H1 (cell line): ENCODE results near the gene SLC38A8.

ENCODE experiments used
- CBX8 ChIP-seq: fragments of 300-800, 300-1000 bp; sonication (generic); IDR thresholded peaks from 2 replicates; pipeline ENCODE4 v1.7.1; 2016; ENCODE audit warnings: low read depth, low read length, borderline replicate concordance
- CEBPB ChIP-seq: IDR thresholded peaks from 2 replicates; pipeline ENCODE4 v1.6.1; 2012; ENCODE audit warnings: low read depth, low read length
- CHD2 ChIP-seq: IDR thresholded peaks from 2 replicates; pipeline ENCODE4 v1.6.1; 2012; ENCODE audit warnings: low read length, improper control_type of control experiment
- CTCF ChIP-seq, 3 experiments: IDR thresholded peaks; 1 replicate in 2 of 3; 2 replicates in 1 of 3; pipeline versions ENCODE4 v1.5.1 to v1.6.1; 2011; ENCODE audit warnings: low read length in 3 of 3, mild to moderate bottlenecking in 3 of 3, inconsistent platforms in 2 of 3, low read depth in 1 of 3, moderate library complexity in 1 of 3; ENCODE audit not compliant: insufficient read depth in 1 of 3; ENCODE audit errors: control extremely low read depth in 1 of 3
- EP300 ChIP-seq, 2 experiments: IDR thresholded peaks; 1 replicate in 1 of 2; 2 replicates in 1 of 2; pipeline ENCODE4 v1.6.1; 2011 to 2012; ENCODE audit warnings: low read depth in 2 of 2, low read length in 2 of 2, mild to moderate bottlenecking in 2 of 2, borderline replicate concordance in 1 of 2, inconsistent platforms in 1 of 2, moderate library complexity in 1 of 2
- EZH2 ChIP-seq: fragments of 200-600 bp; sonication (generic); IDR thresholded peaks from 2 replicates; pipeline ENCODE4 v1.7.1; 2012; ENCODE audit warnings: low read depth, mild to moderate bottlenecking, moderate library complexity, low read length, inconsistent platforms; ENCODE audit not compliant: severe bottlenecking
- POLR2AphosphoS5 ChIP-seq: IDR thresholded peaks from 2 replicates; pipeline ENCODE4 v1.6.1; 2011; ENCODE audit warnings: low read depth, low read length

- TF ChIP-seq CTCF (IDR thresholded peaks at IDR 0.05; ENCODE audit: control extremely low read depth in 1 of 3, insufficient read depth in 1 of 3, low read depth in 1 of 3, low read length in 3 of 3) (no peak), CHD2 (no peak), POLR2AphosphoS5 (no peak), CEBPB (no peak), EP300 (IDR thresholded peaks at IDR 0.05; ENCODE audit: borderline replicate concordance in 1 of 2, low read depth in 2 of 2, low read length in 2 of 2) (no peak), CBX8 (no peak), EZH2 (no peak)
Measured at GRCh38 chr16:84026606-84027005, 16.0 kb downstream of the SLC38A8 start.
